Skeletal muscle tissue (tissue), 4 donors: ENCODE results near the gene IL1A. TPM values are rescaled to one million over a fixed set of nuclear protein-coding genes. Genes with fewer than 3 reads are reported as not detected.
A peak's percentile ranks its signal among the peaks of the same experiment; 100 is the strongest.

Source experiments
- H3K27ac ChIP-seq: one replicate; pipeline ENCODE4 v1.7.0; 2013; ENCODE audit warnings: mild to moderate bottlenecking, low read depth, low read length, inconsistent platforms
- H3K27me3 ChIP-seq, 3 donors: one replicate each; pipeline ENCODE4 v1.7.0; 2013; ENCODE audit warnings: low read length in 3 of 3; ENCODE audit not compliant: control insufficient read depth in 3 of 3, insufficient read depth in 3 of 3
- H3K36me3 ChIP-seq, 3 donors: one replicate each; pipeline ENCODE4 v1.7.0; 2013; ENCODE audit warnings: low read length in 3 of 3; ENCODE audit not compliant: control insufficient read depth in 3 of 3, insufficient read depth in 3 of 3
- H3K4me1 ChIP-seq, 3 donors: one replicate each; pipeline ENCODE4 v1.7.0; 2013; ENCODE audit warnings: low read length in 3 of 3, mild to moderate bottlenecking in 3 of 3; ENCODE audit not compliant: control insufficient read depth in 3 of 3, insufficient read depth in 3 of 3
- H3K4me3 ChIP-seq, 3 donors: one replicate each; pipeline ENCODE4 v1.7.0; 2013; ENCODE audit warnings: low read length in 3 of 3
- H3K9ac ChIP-seq, 3 donors: one replicate each; pipeline ENCODE4 v1.7.0; 2013; ENCODE audit warnings: low read length in 3 of 3, mild to moderate bottlenecking in 3 of 3, moderate library complexity in 2 of 3, low read depth in 1 of 3
- H3K9me3 ChIP-seq, 3 donors: one replicate each; pipeline ENCODE4 v1.7.0; 2013; ENCODE audit warnings: low read length in 3 of 3; ENCODE audit not compliant: control insufficient read depth in 3 of 3
- total RNA-seq: library from RNA; depleted of rRNA; stranded (reverse); fragments of >200 nt; gene quantifications from one replicate; pipeline ENCODE4 v1.2.3, GENCODE V29; 2014
- donor health status: Osteomylitis.

IL1A gene
- total RNA-seq, 1 donor from 2014 or later: not detected

- H3K9me3 ChIP-seq: no peaks in the 10 kb centered on the region
- no peak overlapping the region for H3K4me3 ChIP-seq
- H3K9ac ChIP-seq: no peak overlapping the region
- no peak overlapping the region for H3K27ac ChIP-seq
- no peaks in the 10 kb centered on the region for H3K36me3 ChIP-seq
- H3K4me1 ChIP-seq: peaks cover 0 to 2% (median 0%) of the 10 kb centered on the region in 3 donors
- no peaks in the 10 kb centered on the region for H3K27me3 ChIP-seq
These were observed 34.0 kb upstream of the IL1A start for GRCh38 chr2:112818094-112818902.

- Histone ChIP-seq H3K9me3 (no peaks in the 10 kb centered on the region), H3K27ac (no peak overlapping the region), H3K36me3 (no peaks in the 10 kb centered on the region), H3K27me3 (no peaks in the 10 kb centered on the region), H3K9ac (no peak overlapping the region), H3K4me3 (no peak overlapping the region), H3K4me1 (peaks cover 4 to 9% (median 8%) of the 10 kb centered on the region in 3 donors)
These were observed 32.9 kb upstream of the IL1A start for GRCh38 chr2:112817082-112817689.

- Histone ChIP-seq H3K36me3 (no peaks in the 10 kb centered on the region), H3K9me3 (no peaks in the 10 kb centered on the region), H3K4me1 (peaks cover 4 to 17% (median 15%) of the 10 kb centered on the region in 3 donors), H3K9ac (no peak overlapping the region), H3K4me3 (no peak overlapping the region), H3K27me3 (no peaks in the 10 kb centered on the region), H3K27ac (no peak overlapping the region)
These were observed 30.0 kb upstream of the IL1A start for GRCh38 chr2:112814278-112814677.

- H3K36me3 ChIP-seq: no peaks in the 10 kb centered on the region
- H3K9me3 ChIP-seq: no peaks in the 10 kb centered on the region
- no peak overlapping the region for H3K9ac ChIP-seq
- H3K4me3 ChIP-seq: no peak overlapping the region
- no peaks in the 10 kb centered on the region for H3K27me3 ChIP-seq
- H3K4me1 ChIP-seq: peaks cover 4 to 17% (median 15%) of the 10 kb centered on the region in 3 donors
- H3K27ac ChIP-seq: no peak overlapping the region
These were observed 29.1 kb upstream of the IL1A start for GRCh38 chr2:112813280-112813966.

- H3K9ac ChIP-seq: no peak overlapping the region
- no peak overlapping the region for H3K27ac ChIP-seq
- peaks cover 4 to 17% (median 15%) of the 10 kb centered on the region in 3 donors for H3K4me1 ChIP-seq
These were observed 28.3 kb upstream of the IL1A start for GRCh38 chr2:112812318-112813267.

GRCh38 chr2:112811841-112812306, 27.6 kb upstream of the IL1A start:
- H3K27me3 ChIP-seq: no peaks in the 10 kb centered on the region
- no peaks in the 10 kb centered on the region for H3K9me3 ChIP-seq
- H3K36me3 ChIP-seq: no peaks in the 10 kb centered on the region
- H3K4me3 ChIP-seq: peak overlapping the region in 1 of 3 donors; percentile 22
- H3K4me1 ChIP-seq: peaks cover 4 to 17% (median 15%) of the 10 kb centered on the region in 3 donors
- H3K9ac ChIP-seq: no peak overlapping the region
- no peak overlapping the region for H3K27ac ChIP-seq

More at GRCh38 chr2:112812318-112813267, 28.3 kb upstream of the IL1A start:
- Histone ChIP-seq H3K27me3 (no peaks in the 10 kb centered on the region), H3K9me3 (no peaks in the 10 kb centered on the region), H3K4me3 (no peak overlapping the region), H3K36me3 (no peaks in the 10 kb centered on the region)

GRCh38 chr2:112811276-112811831, 27.1 kb upstream of the IL1A start:
- H3K9ac ChIP-seq: no peak overlapping the region
- H3K27me3 ChIP-seq: no peaks in the 10 kb centered on the region
- H3K4me1 ChIP-seq: peaks cover 4 to 17% (median 15%) of the 10 kb centered on the region in 3 donors
- H3K27ac ChIP-seq: no peak overlapping the region
- peak overlapping the region in 1 of 3 donors; percentile 22 for H3K4me3 ChIP-seq
- H3K36me3 ChIP-seq: no peaks in the 10 kb centered on the region
- no peaks in the 10 kb centered on the region for H3K9me3 ChIP-seq

GRCh38 chr2:112809112-112809511, 24.8 kb upstream of the IL1A start:
- Histone ChIP-seq H3K27me3 (no peaks in the 10 kb centered on the region), H3K36me3 (no peaks in the 10 kb centered on the region), H3K9ac (no peak overlapping the region), H3K4me3 (no peak overlapping the region), H3K27ac (no peak overlapping the region), H3K9me3 (no peaks in the 10 kb centered on the region), H3K4me1 (peaks cover 4 to 17% (median 15%) of the 10 kb centered on the region in 3 donors)

GRCh38 chr2:112807233-112807807, 23.0 kb upstream of the IL1A start:
- peaks cover under 1 to 10% (median 6%) of the 10 kb centered on the region in 3 donors for H3K4me1 ChIP-seq
- H3K36me3 ChIP-seq: no peaks in the 10 kb centered on the region
- no peak overlapping the region for H3K27ac ChIP-seq
- H3K9me3 ChIP-seq: no peaks in the 10 kb centered on the region
- no peak overlapping the region for H3K4me3 ChIP-seq
- H3K9ac ChIP-seq: no peak overlapping the region
- H3K27me3 ChIP-seq: no peaks in the 10 kb centered on the region
